Stimulated activated CD8-positive, alpha-beta memory T cell treated with anti-CD3 and anti-CD28 coated beads, Interleukin-4, amount 100 ng/mL, for 24 hours (primary cell): ENCODE data around the gene S1PR3.

Experiments
- DNase-seq: peaks from one replicate; pipeline ENCODE4 v3.0.0-alpha.2; 2020; ENCODE audit warnings: low read depth

Gene S1PR3

DNA sequence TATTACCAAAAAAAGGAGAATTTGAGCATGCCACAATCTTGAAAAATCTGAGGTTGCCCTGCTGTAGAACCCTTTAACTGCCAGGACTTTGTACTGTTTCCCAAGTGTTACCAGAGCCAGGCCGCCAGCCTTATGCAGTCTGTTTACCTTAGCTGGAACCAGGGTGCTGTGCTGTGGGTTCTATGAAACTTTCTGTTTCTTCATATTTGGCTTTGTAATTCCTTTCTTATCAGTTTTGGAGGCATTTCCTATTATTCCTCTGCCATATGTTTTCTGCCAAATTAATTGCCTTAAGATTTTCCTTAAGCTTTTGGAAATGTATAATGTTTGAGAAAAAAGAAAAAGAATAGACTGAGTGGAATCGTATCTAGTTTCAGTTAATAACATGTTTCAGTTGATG lies 2.1 kb downstream of the S1PR3 start:
- no peak for DNase-seq

- DNase-seq, result no peak
Observed at GRCh38 chr9:88993871-88994460, 2.7 kb downstream of the S1PR3 start.

DNA sequence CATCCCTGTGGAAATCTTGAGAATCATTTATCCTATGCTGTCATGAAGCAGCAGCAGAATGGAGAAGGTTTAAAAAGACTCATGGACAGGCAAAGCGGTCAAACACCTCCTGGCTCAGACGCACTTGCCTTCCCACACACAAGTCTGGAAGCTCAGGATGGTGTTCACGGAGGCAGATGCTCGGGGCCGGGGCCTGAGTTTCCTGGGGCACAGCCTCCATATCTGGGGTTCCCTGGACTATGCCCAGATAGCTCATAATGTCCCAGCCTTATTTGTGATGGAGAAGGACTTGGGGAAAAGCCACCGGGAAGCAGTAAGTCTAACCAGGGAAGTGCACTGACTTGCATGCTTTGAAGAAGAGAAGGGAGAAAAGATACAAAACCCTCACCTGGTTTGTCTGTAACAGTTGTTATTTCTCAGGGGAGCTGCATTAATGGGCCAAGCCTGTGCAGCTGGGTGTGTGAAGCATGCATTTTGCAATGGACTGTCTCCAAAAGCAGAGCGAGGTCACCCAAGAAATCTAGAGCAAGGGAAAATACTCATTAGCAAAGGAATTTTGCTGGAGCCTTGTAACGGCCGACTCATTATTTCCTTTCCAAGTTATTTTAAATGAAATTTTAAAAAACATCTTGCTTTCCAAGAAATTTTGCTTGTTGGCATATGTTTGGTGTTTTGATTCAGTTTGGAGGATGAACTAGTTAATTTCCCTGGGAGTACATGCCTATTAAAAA lies 3.4 kb downstream of the S1PR3 start:
- no peak for DNase-seq

- DNase-seq, result no peak
Observed at GRCh38 chr9:88995200-88995577, 3.9 kb downstream of the S1PR3 start.

- no peak for DNase-seq
Observed at GRCh38 chr9:88995627-88996026, 4.4 kb downstream of the S1PR3 start.

DNA sequence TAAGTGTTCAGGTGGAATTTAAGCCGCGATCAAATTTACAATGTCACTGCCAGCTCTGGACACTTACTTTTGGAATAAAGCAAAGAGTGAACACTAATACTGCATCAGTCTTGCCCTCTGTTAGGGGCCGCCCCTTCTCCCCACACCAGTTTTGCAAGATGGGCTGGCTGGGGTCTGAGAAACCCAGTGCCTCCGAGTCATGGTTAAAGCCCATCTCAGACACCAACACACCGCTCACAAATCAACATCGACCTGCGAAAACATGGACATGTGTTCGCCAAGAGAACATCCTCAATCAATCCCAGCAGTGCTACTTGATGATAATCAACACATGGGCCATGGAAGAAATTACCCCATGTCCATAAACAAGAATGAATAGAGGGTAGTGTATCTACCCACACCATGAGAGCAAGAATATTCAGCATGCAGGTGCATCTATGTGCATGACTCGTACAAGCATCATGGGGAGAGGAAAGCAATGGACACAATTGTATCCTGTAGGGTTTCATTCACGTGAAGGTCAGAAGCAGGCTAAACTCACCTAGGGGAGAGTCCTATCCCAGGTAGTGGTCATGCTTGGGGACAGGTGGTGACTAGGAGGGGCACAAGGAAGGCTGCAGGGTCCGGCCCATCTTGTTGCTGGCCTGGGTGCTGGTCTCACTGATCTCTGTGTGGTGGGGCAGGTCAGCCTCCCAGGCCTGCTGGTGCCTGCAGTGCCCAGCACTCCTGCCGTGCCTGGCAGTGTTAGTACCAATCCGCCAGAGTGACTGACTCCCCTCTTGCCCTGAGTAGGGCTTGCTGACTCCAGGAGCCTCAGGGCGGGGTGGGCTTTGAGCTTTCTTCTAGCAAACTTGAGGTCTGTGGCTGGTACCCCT lies 5.0 kb downstream of the S1PR3 start:
- no peak for DNase-seq

- no peak for DNase-seq
Observed at GRCh38 chr9:88996921-88997235, 5.6 kb downstream of the S1PR3 start.

DNA sequence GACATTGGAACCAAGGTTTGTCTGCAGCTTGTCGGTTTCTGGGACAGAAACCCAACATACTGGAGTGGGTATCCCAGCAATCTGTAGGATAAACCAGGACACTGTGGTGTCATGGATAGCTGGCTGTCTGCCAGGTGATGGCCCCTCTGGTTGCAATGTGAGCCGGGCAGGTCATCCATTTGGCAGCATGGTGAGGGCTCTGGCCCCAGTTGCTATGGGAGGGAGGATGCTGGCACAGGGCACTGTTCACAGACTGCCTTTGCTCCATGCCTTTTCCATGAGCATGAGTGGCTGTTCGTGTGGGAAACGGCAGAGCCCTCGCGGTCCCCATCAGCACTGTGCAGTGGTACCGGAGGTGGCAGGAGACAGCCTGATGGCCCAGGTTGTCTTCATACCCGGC lies 6.4 kb downstream of the S1PR3 start:
- no peak for DNase-seq

GRCh38 chr9:88998503-88998902 lies 7.2 kb downstream of the S1PR3 start:
- DNase-seq, result no peak

DNA sequence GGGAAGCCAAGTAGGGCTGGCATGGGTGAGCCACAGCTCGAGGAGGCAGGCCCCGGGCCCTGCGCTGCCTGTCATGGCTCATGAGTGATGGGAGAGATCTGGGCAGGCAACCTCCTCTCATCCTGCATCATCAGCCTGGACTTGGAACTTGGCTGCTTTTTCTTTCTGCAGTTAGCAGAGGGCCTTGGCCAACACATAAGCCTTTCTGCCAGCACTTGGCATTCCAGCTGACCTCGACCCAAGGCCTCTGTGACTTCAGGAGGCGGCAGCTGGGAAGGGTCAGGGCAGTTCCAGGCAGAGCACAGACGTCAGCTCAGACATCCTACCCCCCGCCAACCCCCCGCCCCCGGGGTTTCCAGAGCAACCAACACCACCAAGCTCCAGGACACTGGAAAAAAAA lies 7.6 kb downstream of the S1PR3 start:
- DNase-seq, result no peak

DNA sequence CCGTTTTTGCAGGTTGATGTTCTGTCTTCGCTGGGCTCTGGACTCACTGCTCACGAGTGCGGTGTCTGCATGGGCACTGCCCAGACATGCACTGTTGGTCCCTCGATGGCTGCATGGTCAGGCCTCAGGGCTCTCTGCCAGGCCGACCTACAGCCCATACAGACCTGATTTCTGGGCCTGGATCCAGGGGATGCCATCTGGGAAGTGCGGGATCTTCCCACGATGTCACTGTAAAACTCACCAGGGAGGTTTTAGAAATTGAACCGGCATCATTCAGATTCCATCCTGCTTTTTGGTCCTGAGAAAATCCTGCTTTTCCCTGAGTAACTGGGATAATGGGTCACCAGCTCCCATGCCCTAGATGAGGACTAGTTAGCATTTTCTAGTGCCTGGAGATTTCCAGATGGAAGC lies 9.1 kb downstream of the S1PR3 start:
- DNase-seq, result no peak

DNA sequence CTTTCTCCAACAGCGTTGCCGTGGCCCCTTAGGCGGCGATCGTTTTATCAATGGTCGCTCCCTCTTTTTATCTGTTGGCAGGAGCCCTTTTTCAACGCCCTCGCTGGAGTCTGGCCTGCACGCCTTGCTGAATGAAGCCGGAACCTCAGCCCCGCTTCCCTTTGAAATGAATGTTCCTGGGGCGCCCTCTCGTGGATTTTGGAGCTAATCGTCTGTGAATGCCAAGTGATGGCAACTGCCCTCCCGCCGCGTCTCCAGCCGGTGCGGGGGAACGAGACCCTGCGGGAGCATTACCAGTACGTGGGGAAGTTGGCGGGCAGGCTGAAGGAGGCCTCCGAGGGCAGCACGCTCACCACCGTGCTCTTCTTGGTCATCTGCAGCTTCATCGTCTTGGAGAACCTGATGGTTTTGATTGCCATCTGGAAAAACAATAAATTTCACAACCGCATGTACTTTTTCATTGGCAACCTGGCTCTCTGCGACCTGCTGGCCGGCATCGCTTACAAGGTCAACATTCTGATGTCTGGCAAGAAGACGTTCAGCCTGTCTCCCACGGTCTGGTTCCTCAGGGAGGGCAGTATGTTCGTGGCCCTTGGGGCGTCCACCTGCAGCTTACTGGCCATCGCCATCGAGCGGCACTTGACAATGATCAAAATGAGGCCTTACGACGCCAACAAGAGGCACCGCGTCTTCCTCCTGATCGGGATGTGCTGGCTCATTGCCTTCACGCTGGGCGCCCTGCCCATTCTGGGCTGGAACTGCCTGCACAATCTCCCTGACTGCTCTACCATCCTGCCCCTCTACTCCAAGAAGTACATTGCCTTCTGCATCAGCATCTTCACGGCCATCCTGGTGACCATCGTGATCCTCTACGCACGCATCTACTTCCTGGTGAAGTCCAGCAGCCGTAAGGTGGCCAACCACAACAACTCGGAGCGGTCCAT lies 10.0 kb downstream of the S1PR3 start:
- peak; percentile 64 for DNase-seq

GRCh38 chr9:89001917-89002540 lies 10.8 kb downstream of the S1PR3 start:
- no peak for DNase-seq

DNA sequence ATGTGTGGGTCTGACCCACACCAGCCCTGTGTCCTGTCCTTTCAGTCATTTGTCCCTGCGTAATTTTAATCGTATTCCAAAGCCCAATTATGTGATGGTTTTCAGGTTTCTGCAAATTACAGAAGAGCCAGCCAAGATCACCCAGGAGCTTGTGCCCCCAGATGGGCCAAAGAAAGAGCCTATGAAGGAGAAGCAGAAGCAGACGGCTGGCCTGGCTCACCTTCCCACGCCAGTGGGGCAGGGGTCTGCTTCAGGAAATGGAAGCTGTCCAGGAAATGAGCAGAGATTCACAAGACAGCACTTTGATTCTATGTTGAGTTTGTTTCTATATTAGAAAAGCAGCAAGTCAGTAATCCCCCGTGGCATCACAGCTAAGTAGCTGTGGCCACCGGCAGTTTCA lies 11.7 kb downstream of the S1PR3 start:
- no peak for DNase-seq

- no peak for DNase-seq
Observed at GRCh38 chr9:89005323-89005722, 14.1 kb downstream of the S1PR3 start.

GRCh38 chr9:89006267-89006666 lies 15.0 kb downstream of the S1PR3 start:
- no peak for DNase-seq

GRCh38 chr9:89006996-89007967 lies 16.0 kb downstream of the S1PR3 start:
- no peak for DNase-seq

DNA sequence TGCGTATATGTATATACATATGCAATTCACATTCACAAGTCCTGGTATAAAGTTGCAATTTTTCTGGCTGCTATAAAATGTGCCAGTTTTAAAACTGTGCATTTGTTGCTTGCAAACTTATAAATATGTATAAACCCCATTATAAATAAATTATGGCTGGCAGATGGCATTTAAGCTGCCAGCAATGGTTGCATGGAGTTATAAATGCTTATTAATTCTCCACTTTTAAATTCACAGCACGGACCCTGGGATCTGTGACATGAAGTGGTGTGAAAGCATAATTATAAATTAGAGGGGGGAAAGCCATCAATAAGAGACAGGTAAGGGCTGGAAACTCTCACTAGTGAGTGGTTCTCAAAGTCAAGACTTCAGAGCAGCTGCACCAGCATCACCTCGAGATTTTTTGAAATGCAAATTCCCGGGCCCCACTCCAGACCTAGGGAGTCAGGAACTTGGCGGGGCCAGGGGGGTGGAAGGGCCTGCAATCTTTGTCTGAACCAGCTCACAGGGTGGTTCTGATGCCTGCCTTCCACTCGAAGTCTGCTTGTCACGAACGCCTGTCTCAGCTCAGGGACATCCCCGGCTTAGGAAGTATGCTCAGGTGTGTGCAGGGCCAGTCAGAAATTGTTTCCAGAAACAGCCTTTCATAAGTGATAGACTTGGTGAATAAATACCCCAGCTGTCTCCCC lies 16.9 kb downstream of the S1PR3 start:
- DNase-seq, result no peak

- no peak for DNase-seq
Observed at GRCh38 chr9:89008744-89009545, 17.7 kb downstream of the S1PR3 start.
